HG03575 (cell line): ENCODE measurements around the gene SLC25A33.

Source experiments
- ATAC-seq: cut with Tn5 transposase; IDR thresholded peaks from one replicate; pipeline ENCODE4 v1.9.1; 2021; ENCODE audit not compliant: unreplicated experiment, insufficient number of reproducible peaks, low FRiP score; ENCODE audit errors: extremely low read depth

The SLC25A33 gene

DNA sequence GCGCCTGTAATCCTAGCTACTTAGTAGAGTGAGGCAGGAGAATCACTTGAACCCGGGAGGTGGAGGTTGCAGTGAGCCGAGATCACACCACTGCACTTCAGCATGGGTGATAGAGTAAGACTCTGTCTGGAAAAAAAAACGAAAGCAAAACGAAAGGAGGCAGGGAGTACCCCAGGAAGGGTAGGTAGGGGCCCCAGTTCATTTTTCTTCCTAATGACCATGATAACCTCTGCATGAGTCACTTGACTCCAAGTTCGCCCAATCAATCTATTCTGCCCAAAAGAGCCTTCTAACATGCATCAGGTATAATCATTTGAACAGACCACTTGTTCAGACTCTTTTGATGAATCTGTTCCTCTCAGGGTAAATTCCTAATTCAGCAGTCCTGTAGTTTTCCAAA is 36.2 kb downstream of the SLC25A33 start:
- no peak for ATAC-seq

DNA sequence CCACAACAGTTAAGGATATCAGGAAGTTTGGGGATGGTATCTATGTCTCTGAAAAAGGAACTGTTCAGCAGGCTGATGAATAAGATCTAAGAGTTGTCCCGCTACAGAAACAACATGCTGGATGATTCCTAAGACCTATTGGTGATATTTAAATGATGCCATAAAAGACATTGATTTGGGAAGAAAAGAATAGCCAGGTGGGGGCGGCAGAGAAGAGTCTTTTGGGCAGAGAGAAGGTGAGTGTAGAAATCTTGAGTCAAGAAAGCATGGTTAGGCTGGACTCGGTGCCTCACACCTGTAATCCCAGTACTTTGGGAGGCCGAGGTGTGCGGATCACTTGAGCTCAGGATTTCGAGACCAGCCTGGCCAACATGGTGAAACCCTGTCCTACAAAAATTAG is 37.6 kb downstream of the SLC25A33 start:
- no peak for ATAC-seq

DNA sequence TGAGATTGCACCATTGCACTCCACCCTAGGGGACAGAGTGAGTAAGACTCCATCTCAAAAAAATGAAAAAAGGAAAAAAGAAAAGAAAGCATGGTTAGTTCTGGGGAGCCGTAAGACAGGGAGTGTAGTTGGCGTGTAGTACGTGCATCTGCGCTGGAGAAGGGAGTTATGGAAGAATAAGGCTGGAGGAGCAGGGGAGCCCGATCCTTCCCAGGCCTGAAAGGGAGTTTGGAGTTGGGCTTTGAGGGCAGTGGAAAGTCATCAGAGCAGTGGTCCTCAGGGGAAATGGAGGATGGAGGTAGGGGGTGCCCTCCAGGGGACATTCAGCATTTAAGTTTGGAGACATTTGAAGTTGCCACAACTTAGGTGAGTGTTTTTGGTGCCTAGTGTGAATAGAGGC is 38.2 kb downstream of the SLC25A33 start:
- no peak for ATAC-seq

DNA sequence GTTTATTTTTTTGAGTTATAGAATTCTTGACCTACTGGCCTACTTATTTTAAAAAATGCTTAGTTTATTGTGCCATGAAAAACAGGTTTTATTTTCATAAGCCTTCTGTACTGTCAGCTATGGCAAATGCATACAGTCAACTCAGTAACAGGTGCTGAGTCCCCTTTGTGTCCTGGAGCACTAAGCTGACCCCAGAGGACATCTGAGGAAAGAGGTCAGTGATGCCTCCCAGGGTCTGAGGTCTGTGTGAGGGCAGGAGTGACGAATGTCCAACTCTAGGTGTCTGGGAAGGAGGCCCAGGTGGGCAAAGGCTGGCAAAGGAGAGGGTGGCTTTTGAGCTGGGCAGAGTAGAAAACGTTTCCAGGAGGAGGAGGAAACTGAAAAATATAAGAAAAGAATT is 41.7 kb downstream of the SLC25A33 start:
- ATAC-seq, result no peak

DNA sequence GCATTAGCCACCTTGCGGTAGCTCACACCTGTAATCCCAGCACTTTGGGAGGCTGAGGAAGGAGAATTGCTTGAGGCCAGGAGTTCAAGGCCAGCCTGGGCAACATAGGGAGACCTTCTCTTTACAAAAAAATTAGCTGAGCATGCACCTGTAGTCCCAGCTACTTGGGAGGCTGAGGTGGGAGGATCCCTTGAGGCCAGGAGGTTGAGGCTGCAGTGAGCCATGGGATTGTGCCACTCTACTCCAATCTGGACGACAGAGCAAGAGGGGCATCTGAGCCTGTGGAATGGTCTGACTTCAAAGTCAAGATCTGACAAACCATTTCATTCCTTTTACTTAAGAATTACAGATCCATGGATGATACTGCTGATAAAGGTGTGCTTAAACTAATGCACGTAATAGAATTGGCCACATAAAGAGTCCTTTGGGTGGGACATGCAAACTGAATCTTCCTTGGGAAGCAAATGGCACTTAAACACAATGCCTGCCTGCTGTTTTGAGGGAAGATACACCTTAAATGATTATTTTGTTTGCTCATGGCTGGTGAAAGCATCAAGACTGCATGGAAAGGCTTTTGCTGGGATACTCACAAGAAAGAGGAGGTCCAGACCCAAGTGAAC is 47.0 kb downstream of the SLC25A33 start:
- ATAC-seq, result no peak

DNA sequence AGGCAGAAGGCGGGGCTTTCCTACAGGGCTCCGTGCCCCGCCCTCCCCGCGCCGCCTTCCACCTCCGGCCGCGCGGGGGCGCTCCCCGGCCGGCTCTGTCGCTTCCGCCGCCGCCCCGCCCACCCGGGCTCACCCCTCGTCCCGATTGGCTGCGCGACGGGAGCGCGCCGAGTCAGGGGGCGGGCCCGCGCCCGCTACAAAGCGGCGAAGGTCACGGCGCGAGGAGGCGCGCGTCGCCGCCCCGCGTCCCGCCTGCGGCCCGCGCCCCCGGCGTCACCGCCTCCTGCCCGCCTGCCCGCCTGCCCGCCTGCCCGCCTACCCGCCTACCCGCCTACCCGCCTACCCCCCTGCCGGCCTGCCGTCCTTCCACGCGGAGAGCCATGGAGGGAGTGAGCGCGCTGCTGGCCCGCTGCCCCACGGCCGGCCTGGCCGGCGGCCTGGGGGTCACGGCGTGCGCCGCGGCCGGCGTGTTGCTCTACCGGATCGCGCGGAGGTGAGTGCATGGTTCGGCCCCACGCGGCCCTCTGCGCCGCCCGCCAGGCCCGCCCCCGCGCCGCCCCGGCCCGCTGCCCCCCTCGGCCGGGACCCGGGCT is 49.4 kb downstream of the SLC25A33 start, which contains the start of gene TMEM201:
TMEM201 (plus strand) TSS at position 361 of the 593 bp plus-strand sequence; CDS start at position 381, 20 bp downstream.
- no peak for ATAC-seq

DNA sequence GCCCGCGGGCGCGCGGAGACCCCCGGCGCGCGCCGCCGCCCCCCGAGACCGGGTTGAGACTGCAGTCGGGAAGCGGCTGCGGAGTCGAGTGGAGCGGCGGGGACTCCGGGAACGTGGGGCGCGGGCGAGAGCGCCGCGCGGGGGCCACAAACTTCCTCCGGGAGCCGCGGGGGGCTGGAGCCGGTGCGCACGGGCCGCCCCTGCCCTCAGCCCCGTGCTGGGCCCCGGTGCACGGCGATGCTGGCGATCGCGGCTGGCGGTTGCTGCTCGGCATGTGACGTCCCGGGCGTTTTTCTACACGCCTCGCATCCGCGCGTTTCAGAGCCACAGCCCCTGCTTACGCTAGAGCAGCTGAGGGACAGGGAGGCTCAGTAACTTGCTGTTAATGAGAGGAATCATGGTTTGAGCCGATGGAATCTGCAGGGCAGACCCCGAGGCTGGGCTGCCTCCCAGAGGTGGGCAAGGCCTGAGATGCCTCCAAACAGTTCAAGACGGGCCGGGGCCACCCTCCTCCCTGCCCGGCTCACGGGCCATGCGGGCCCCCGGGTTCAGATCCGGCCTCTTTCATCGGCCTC is 50.0 kb downstream of the SLC25A33 start:
- ATAC-seq, result no peak

DNA sequence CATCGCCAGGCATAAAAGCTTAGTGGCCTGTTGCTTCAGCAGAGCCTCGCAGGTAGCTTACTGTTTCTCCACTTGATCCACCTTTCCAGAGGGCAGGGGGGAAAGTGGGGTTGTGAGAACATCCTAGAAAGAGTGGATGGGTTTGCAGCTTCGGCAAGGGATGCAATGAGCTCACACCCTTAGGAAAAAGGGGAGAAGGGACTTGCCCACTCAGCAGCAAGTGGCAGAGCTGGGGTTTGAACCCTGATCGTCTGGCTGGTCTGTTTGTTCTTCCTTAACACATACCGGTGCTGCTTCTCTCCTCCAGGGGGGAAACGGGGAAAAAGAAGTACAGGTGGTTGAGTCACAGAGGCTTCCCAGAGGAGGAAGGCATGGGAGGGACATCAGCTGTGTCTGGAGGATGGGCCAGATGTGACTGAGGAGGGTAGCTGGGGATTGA is 50.5 kb downstream of the SLC25A33 start:
- no peak for ATAC-seq

DNA sequence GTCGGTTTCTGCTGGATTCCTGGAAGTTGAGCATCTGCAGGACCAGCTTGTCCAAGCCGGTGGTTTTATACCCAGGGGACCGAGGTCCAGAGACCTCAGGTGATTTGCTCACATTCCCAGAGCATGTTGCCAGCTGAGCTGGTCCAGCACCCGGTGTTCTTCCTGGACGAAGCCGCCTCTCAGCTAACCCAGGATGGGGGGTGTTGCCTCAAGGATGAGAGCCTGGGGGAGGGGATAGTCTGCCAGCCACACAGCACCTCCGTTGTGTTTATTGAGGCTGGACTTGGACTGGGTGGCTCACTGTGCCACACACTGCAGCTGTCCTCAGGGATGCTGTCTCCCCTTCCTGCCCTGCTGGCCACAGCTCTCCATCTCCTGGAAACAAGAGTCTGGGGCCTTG is 50.9 kb downstream of the SLC25A33 start:
- no peak for ATAC-seq

DNA sequence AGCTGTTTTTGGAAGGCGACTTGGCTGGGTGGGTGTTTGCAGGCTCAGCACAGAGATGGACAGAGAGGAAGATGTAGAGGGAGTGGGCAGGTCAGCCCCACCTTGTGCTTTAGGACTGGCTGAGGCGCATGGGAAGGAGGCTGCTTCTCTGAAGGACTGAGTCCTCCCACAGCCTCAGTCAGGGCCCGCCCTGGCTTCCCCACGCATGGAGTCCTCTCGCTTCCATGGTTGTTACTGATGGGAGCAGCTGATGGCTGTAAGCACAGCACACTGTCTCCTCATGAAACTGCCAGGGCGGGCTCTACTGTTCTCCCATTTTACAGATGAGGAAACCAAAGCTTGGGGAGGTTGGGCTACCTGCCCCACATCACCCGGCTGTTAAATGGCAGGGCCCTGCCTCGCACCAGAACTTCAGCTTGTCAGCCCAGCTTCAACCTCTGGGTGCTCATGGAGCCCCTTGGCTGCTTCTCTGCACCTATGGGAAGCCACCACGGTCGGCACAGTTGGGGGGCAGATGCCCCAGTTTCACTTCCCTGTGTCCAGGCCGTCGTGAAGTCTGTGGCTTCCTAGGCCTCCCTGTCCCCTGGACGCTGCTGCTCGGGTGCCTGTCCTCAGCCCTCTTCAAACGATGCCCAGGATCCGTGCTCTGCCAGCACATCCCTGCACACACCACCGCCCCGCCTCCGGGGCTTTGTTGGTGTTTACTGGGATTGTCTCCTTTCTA is 51.8 kb downstream of the SLC25A33 start:
- ATAC-seq, result no peak

DNA sequence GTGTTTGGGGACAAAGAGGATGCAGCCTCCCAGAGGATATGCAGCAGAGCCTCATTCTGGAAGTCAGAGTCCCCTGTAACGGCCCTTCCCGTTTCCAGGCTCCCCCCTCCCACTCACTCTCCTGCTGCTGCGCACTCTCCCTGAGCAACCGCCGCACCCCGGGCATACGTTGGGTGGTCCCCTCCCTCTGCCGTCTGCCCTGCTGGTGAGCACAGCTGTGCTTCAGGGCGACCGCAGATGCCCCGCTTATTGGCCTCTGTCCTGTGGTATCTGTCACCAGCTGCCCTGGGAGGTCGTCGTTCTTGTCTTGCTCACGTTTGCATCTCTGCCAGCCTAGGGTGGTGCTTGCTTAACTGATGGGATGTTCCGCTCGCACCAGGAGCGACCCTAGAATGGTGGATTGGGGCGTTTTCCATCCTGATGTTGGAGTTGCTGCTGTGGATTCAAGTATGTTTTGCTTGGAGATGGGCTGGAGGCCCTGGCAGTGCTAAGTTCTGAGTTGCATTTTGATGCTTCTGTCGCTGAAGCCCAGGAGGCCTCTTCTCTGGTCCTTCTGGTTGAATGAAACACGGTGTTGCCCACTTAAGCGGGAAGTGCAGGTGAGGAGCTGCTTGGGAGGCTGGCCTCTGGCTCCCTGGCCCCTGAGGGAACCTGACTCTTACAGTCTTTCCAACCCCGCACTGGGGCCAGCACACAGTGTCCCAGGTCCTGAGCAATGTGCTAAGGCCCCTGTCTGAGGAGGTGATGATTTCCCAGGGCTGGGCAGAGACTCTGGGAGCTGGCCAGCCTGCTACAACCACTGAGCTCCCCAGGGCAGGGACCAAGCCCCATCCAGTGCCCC is 52.6 kb downstream of the SLC25A33 start:
- no peak for ATAC-seq

DNA sequence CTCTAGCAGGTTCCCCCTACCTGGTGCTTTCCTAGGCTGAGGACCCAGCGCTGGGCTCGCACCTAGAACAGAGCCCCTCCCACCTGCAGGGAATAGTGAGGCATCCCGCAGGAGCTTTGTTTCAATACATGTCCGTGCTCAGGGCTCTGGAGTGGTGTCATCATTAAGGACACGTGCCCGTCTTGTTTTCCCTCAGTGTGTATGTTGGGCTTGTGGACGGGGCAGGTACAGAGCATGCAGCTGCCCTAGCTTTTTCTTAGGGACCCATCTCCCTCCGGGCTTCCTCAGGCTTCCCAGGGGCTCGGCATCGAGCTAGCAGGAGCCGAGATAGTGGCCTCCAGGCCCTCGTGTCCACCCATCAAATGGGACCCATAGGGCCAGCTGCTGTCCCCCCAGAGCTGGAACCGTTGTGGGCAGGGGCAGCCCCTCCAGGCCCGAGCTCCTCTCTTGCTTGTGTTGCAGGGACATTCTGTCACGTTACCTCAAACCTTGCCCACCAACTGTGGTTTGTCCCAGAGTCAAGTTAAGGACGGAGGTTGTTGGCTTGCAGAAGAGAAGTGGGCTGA is 53.3 kb downstream of the SLC25A33 start:
- no peak for ATAC-seq

DNA sequence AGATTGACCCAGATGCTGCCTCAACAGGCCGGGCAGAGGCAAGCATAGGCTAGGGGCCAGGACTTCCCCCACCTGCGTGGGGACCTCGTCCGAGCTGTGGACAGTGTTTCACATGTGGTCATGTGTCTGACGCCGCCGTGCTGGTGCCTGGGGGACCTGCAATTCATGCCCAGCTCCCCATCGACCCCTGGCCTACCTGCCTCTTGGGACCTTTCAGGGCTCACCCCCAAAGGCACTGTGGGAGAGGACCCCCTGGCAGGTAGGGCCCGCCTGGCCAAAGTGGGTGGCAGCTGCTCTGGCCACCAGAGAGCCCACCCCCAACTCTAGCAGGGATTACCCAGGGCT is 53.9 kb downstream of the SLC25A33 start:
- ATAC-seq, result no peak

DNA sequence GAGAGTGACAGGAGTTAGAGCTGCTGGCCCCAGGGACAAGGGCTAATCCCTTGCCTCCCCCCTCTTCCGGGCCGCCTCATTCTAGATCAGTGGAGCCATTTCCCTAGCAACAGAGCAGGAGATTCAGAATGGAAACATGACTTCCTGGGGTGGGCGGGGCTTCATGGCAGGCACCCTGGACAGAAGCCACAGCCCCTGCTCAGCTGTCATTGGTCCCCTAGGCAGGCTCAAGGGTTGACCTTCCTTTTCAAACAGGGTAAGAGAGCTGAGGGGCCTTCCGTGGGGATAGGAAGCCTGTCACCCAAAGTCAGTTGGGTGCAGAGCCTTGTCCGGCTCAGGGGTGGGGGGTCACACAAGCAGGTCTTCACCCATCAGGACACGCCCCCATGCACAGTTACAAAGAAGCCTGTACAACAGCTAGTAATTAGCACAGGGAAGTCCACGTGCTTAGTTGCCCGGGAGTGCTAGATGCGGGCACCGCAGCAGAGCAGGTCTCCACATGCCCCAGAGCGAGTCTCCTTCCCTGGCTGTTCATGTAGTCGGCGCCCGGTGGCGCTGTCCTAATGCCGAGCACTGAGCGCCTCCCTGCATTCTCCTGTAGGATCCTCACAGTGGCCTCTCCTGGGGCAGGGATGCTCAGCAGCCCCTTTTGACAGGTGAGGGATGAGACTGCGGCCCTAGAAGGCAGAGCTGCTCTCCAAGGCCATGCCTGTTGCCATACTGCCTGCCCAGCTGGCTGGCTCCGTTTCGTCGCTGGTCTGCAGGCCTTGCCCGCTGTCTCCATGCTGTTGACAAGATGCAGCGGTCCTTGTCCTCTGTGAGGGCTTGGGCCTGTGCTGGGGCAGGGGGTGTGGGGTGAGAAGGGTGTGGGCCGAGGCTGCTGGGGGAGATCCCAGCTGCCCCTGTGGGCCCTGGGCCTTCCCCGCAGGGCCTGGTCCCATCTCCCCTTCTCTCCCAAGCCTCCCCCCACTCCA is 54.5 kb downstream of the SLC25A33 start:
- ATAC-seq, result no peak

DNA sequence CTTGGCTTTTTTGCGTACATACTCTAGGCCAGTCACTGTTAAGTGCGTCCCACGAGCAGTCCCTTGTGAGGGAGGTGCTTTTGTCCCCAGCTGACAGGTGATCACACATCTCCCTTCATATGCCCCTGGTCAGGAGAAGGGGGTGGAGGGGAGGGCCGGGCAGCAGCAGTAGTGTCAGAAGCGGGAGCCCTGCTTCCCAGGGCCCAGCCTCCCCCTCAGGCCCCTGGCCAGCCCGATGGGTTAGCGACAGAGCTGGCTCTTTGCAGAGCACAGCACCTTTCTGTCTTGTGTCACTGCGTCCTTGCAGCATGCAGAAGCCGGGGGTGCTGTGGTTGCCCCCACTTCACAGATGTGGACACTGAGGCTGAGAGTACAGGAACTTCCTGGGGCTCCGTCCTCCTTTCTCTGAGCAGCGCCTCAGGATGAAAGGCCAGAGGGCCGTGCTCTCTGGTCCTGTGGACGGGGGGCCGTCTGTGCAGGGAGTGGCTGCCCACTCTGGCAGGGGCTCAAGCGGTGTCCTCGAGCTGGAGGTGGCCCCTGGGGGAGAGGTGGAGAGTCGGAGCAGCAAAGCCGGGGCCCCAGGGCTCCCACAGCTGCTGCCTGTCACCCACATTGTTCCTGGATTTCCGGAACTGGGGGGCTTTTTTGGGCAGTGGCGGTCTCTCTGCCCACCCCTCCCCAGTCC is 55.3 kb downstream of the SLC25A33 start:
- ATAC-seq, result no peak

DNA sequence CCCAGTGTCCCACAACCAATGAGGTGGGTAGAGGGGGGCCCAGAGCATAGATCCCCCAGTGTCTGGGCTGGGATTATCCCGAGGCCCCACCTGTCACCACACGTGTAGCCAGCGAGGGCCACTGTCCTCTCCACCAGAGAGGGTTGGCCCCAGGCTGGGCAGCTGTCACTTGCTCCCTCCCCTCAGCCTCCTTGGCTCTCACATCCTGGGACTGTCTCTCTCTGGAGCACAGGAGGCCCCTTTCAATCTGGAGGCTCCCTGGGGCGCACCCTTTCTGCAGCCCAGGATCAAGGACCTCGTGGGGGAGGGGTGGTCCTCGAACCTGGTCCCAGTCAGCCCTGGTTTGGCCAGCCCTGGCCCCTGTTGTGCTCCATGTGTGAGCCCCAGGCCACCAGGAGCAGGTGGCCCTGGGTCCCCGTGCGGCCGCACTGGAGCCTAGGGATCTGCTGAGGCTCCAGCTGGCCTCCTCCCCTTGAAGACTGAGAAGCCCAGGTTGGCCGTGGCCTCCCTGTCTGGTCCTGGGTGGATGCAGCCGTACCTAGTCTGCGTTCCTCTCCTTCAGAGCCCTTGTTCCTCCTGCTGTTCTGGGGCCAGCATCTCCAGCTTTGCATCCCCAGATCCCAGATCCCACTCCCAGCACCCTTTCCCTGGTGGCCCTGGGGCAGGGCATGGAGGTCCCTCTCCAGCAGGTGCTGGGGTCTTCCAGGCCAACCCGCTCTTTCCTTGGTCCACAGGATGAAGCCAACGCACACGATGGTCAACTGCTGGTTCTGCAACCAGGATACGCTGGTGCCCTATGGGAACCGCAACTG is 56.1 kb downstream of the SLC25A33 start:
- ATAC-seq, result no peak

DNA sequence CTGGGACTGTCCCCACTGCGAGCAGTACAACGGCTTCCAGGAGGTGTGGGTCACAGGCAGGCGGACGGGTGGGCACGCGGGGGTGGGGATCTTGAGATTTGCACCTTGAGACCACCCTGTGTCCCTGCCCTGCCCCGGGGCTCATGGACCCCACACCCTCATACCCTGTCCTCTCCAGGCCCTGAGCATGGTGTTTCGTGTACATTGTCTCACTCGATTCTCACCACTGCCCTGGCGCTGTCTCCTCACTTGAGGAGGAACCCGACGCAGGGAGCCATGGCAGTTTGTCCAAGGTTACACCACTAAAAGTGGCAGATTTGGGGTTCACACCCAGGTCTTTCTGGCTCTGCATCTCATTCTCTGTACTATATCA is 56.7 kb downstream of the SLC25A33 start:
- no peak for ATAC-seq
